Spleen (tissue), 11 donors: ENCODE data around the gene PDGFA. TPM values are rescaled to one million over a fixed set of nuclear protein-coding genes. Genes with fewer than 3 reads are reported as not detected.

Experiments
- DNase-seq: peaks from one replicate; pipeline ENCODE4 v3.0.0-alpha.2; 2020
- H3K27ac ChIP-seq, 8 donors: fragments of 200-600 bp; sonication (generic) in 7 of 8; 1 replicate in 4 of 8; 2 replicates in 4 of 8; pipeline versions ENCODE4 v1.5.0 to v1.8.0; 2016 to 2021; ENCODE audit warnings: inconsistent platforms in 4 of 8, mild to moderate bottlenecking in 4 of 8, moderate library complexity in 1 of 8
- H3K27me3 ChIP-seq, 7 donors: fragments of 200-600 bp; sonication (generic) in 6 of 7; replicated peaks in 1 of 7; 1 replicate in 4 of 7; 2 replicates in 3 of 7; pipeline versions ENCODE4 v1.5.0 to v1.8.0; 2016 to 2021; ENCODE audit warnings: inconsistent platforms in 3 of 7, mild to moderate bottlenecking in 1 of 7
- H3K36me3 ChIP-seq, 6 donors: fragments of 200-600 bp; sonication (generic) in 5 of 6; 1 replicate in 4 of 6; 2 replicates in 2 of 6; pipeline versions ENCODE4 v1.5.0 to v1.8.0; 2016 to 2021; ENCODE audit warnings: inconsistent platforms in 2 of 6
- H3K4me1 ChIP-seq, 6 donors: fragments of 200-600 bp; sonication (generic) in 5 of 6; 1 replicate in 3 of 6; 2 replicates in 3 of 6; pipeline versions ENCODE4 v1.5.0 to v1.8.0; 2016 to 2021; ENCODE audit warnings: inconsistent platforms in 3 of 6
- H3K4me3 ChIP-seq, 8 donors: fragments of 200-600 bp; sonication (generic) in 7 of 8; 1 replicate in 4 of 8; 2 replicates in 4 of 8; pipeline versions ENCODE4 v1.5.0 to v1.8.0; 2016 to 2021; ENCODE audit warnings: inconsistent platforms in 4 of 8, mild to moderate bottlenecking in 4 of 8, moderate library complexity in 2 of 8
- H3K9me3 ChIP-seq, 8 donors: fragments of 200-600 bp; sonication (generic) in 7 of 8; 1 replicate in 4 of 8; 2 replicates in 4 of 8; pipeline versions ENCODE4 v1.5.0 to v1.8.0; 2016 to 2021; ENCODE audit warnings: inconsistent platforms in 4 of 8
- CTCF ChIP-seq, 11 experiments: fragments of 200-600 bp in 7 of 11; fragments of 450-650 bp in 4 of 11; sonication (generic) in 4 of 11; IDR thresholded peaks in 8 of 11; conservative IDR thresholded peaks in 3 of 11; 1 replicate in 7 of 11; 2 replicates in 4 of 11; pipeline versions ENCODE4 v1.4.0 to v1.8.0; 2016 to 2021; ENCODE audit warnings: antibody characterized with exemption in 11 of 11, inconsistent platforms in 4 of 11, mild to moderate bottlenecking in 1 of 11
- POLR2A ChIP-seq, 3 donors: fragments of 450-650 bp; IDR thresholded peaks; one replicate each; pipeline ENCODE4 v1.5.1; 2017; ENCODE audit warnings: antibody characterized with exemption in 3 of 3, mild to moderate bottlenecking in 1 of 3
- POLR2AphosphoS5 ChIP-seq, 3 donors: sonication (generic); formaldehyde crosslinking; IDR thresholded peaks; one replicate each; pipeline ENCODE4 v1.5.1; 2017; ENCODE audit warnings: antibody characterized with exemption in 3 of 3
- WGBS, 5 donors: extraction: QIAGEN DNeasy Blood & Tissue Kit in 3 of 5; methylation state at CpG; one replicate each; pipeline versions ENCODE4 v1.1.5 to v1.1.7; 2013 to 2018; 5-methylcytosine and 5-hydroxymethylcytosine counted together
- intact Hi-C: fragments of 100-400 bp; cut with DNase I; formaldehyde crosslinking; loops from one replicate; pipeline ENCODE4 v1.15.0; 2023; ENCODE audit warnings: low total_unique reads
- polyA plus RNA-seq, 3 donors: library from polyadenylated mRNA; stranded (reverse); fragments of 200-250 nt; gene quantifications; one replicate each; pipeline ENCODE4 v1.2.1, GENCODE V29; 2013
- total RNA-seq, 7 donors: library from RNA; depleted of rRNA in 3 of 7; stranded (reverse); fragments of >200 nt in 3 of 7; fragmentation: NEBNext Ultra II Directional in 4 of 7; extraction: Animal tissue kit (Norgen Biotek cat#: 25700) in 4 of 7; gene quantifications; one replicate each; pipeline versions ENCODE4 v1.1.0 to v1.2.1, GENCODE V29; 2016 to 2021
- donor health status: healthy with polysubstance abuse.
- donor health status: DM: no; HTN: no; CAD: no; lungs with moderate emphysema.
- donor health status: DM: no; HTN: no; CAD: no.
- donor health status: Bipolar disorder and iron deficiency.
- donor health status: healthy.
- donor health status: DM: no; HTN: no; CAD: no.
- donor health status: DM: yes; HTN: yes; CAD: no.

PDGFA gene
- total and polyA plus RNA-seq, 10 donors, result 6.1 to 49.5 (median 19.9) TPM

DNA sequence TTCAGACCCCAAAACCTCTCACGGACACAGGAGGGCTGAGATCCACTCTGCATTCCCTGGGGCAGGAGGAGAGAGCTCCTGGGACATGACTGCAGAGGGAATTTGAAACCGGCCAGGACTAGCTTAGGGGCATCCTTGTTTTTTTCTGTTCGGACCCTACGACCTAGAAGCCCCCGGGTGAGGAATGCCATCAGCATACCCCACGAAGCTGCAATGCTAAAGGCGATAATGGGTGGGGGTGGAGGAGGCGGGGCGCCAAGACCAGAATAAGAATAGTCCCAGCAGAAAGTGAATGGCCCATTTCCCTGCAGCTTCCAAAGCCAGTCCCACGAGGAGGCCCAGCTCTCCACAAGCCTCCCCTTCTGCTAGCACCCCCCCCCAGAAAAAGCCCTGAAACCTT is 4.0 kb downstream of the PDGFA start:
- H3K27me3 ChIP-seq, result peaks cover 0 to 58% (median 38%) of the 10 kb centered on the region in 7 donors
- TF ChIP-seq CTCF (IDR thresholded peaks at IDR 0.05 in 8 of 11, conservative IDR thresholded peaks at IDR 0.05 in 3 of 11) (no peak), POLR2AphosphoS5 (IDR thresholded peaks at IDR 0.05) (no peak), POLR2A (IDR thresholded peaks at IDR 0.05) (no peak)

DNA sequence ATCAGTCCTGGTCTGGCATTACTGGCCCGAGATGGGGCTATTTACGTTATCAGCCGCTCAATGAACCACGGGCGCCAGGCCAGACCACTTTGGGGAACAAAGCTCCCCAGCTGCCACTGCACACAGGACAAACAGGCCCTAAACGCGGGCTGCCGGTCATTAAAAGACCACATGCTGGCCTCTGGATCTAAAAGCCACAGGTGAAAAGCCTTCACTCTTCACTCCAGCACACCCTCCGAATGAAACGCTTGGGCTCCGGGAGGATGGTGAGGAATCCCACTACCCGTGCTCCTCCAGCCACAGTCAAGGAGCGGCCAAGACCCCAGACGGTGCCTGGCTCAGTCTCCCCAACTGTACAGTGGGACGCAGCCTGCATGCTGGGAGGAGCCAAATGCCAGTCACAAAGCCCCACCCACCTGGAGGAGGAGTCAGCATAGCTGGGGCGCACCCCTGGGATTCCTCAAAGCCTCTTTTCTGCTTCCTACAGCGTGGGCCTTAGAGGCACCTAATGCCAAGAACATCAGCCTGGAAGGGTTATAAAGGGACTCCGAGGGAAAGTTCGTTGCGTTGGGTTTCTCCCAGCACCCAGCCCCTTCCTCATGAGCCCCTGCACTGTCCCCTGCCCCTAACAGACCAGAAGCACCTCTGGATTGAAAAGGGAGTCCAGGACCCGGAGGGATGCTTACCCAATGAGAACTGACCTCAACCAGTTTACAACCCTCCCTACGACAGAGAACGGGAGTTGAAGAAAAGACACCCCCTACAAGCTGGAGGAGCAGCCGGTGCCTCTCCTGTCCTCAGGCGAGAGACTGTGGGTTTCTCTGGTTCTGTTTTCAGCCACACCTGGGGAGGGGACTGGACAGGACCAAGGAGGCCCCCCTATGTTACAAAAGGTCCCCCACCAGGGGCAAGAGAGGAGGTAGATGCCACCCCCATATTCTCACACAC is 4.7 kb downstream of the PDGFA start:
- peaks cover 0 to 51% (median 31%) of the 10 kb centered on the region in 7 donors for H3K27me3 ChIP-seq
- no peak overlapping the region for H3K4me3 ChIP-seq
- peak overlapping the region in 3 of 8 donors; percentile 38 to 90 (median 61) for H3K27ac ChIP-seq
- peaks cover 0 to 39% (median 1%) of the 10 kb centered on the region in 6 donors for H3K36me3 ChIP-seq
- H3K4me1 ChIP-seq, result peaks cover 0 to 68% (median 45%) of the 10 kb centered on the region in 6 donors
- no peak for DNase-seq
- intact Hi-C loops, result loop anchor here (5.0 kb wide), 1 partner anchor 183 kb away; no protein-coding TSS in a partner anchor
- H3K9me3 ChIP-seq, result no peaks in the 10 kb centered on the region
- 70 to 85% (median 80%) methylated on average over 25 of the region's 25 CpGs for WGBS, 5 donors
- TF ChIP-seq POLR2AphosphoS5 (IDR thresholded peaks at IDR 0.05) (no peak), CTCF (IDR thresholded peaks at IDR 0.05 in 8 of 11, conservative IDR thresholded peaks at IDR 0.05 in 3 of 11) (no peak), POLR2A (IDR thresholded peaks at IDR 0.05) (no peak)

More for the DNA sequence above, 4.0 kb downstream of the PDGFA start:
- Histone ChIP-seq H3K4me1 (peaks cover 6 to 75% (median 52%) of the 10 kb centered on the region in 6 donors), H3K27ac (peak overlapping the region in 3 of 8 donors; percentile 38 to 90 (median 61)), H3K4me3 (peak overlapping the region in 1 of 8 donors; percentile 85), H3K36me3 (peaks cover 0 to 33% (median 0%) of the 10 kb centered on the region in 6 donors), H3K9me3 (no peaks in the 10 kb centered on the region)
- DNase-seq, result no peak
- WGBS, 5 donors, result 65 to 86% (median 81%) methylated on average over 9 to 10 of the region's 10 CpGs
- intact Hi-C loops, result loop anchor here (5.0 kb wide), 1 partner anchor 183 kb away; no protein-coding TSS in a partner anchor

- Histone ChIP-seq H3K4me1 (peaks cover 0 to 66% (median 43%) of the 10 kb centered on the region in 6 donors), H3K9me3 (no peaks in the 10 kb centered on the region), H3K4me3 (no peak overlapping the region), H3K27ac (peak overlapping the region in 5 of 8 donors; percentile 7 to 90 (median 44)), H3K36me3 (peaks cover 0 to 46% (median 8%) of the 10 kb centered on the region in 6 donors), H3K27me3 (peaks cover 0 to 46% (median 28%) of the 10 kb centered on the region in 7 donors)
- 76 to 91% (median 88%) methylated on average over 10 of the region's 10 CpGs for WGBS, 5 donors
- no peak for DNase-seq
- intact Hi-C loops, result no loop called here
- TF ChIP-seq CTCF (IDR thresholded peaks at IDR 0.05 in 8 of 11, conservative IDR thresholded peaks at IDR 0.05 in 3 of 11) (no peak), POLR2A (IDR thresholded peaks at IDR 0.05) (no peak), POLR2AphosphoS5 (IDR thresholded peaks at IDR 0.05) (no peak)
Measured at GRCh38 chr7:514242-514641, 5.4 kb downstream of the PDGFA start.
